Thyroid gland (tissue), 4 donors: ENCODE results near the gene ACOX3. TPM values are rescaled to one million over a fixed set of nuclear protein-coding genes. Genes with fewer than 3 reads are reported as not detected.

Experiments
- DNase-seq, 2 donors: peaks; one replicate each; pipeline ENCODE4 v3.0.0-alpha.2; 2019
- H3K27ac ChIP-seq, 3 donors: fragments of 200-600 bp; sonication (generic); 1 replicate in 2 of 3; 2 replicates in 1 of 3; pipeline ENCODE4 v1.5.1; 2016 to 2019; ENCODE audit warnings: mild to moderate bottlenecking in 1 of 3, moderate library complexity in 1 of 3
- H3K27me3 ChIP-seq: fragments of 200-600 bp; sonication (generic); one replicate; pipeline ENCODE4 v1.5.1; 2019
- H3K36me3 ChIP-seq, 2 donors: fragments of 200-600 bp; sonication (generic); one replicate each; pipeline ENCODE4 v1.5.1; 2016 to 2019
- H3K4me1 ChIP-seq, 2 donors: fragments of 200-600 bp; sonication (generic); one replicate each; pipeline ENCODE4 v1.5.1; 2017 to 2019
- H3K4me3 ChIP-seq, 3 donors: fragments of 200-600 bp; sonication (generic); replicated peaks in 1 of 3; 1 replicate in 2 of 3; 2 replicates in 1 of 3; pipeline ENCODE4 v1.5.1; 2016; ENCODE audit warnings: mild to moderate bottlenecking in 1 of 3
- H3K9me3 ChIP-seq: fragments of 200-600 bp; sonication (generic); one replicate; pipeline ENCODE4 v1.5.1; 2017
- POLR2A ChIP-seq, 2 donors: fragments of 450-650 bp; IDR thresholded peaks; one replicate each; pipeline ENCODE4 v1.6.1; 2017; ENCODE audit warnings: antibody characterized with exemption in 2 of 2, mild to moderate bottlenecking in 2 of 2, moderate library complexity in 1 of 2
- WGBS, 2 donors: methylation state at CpG; one replicate each; pipeline ENCODE4 v1.1.5; 2017; 5-methylcytosine and 5-hydroxymethylcytosine counted together
- intact Hi-C: fragments of 100-400 bp; cut with DNase I; formaldehyde crosslinking; loops from one replicate; pipeline ENCODE4 v1.15.1; 2023
- total RNA-seq, 4 donors: library from RNA; depleted of rRNA; stranded (reverse); fragments of >200 nt; gene quantifications; one replicate each; pipeline ENCODE4 v1.2.3, GENCODE V29; 2016
- TF ChIP-seq, protein P1 (sequence below), 6 experiments: fragments of 200-600 bp in 3 of 6; fragments of 450-650 bp in 3 of 6; sonication (generic) in 3 of 6; IDR thresholded peaks; one replicate each; pipeline ENCODE4 v1.5.1; 2016 to 2019; ENCODE audit warnings: antibody characterized with exemption in 6 of 6, mild to moderate bottlenecking in 2 of 6, inconsistent platforms in 1 of 6, moderate library complexity in 1 of 6

Gene ACOX3
- total RNA-seq, 4 donors from 2014 or later = 28.2 to 61.8 (median 47.7) TPM

DNA sequence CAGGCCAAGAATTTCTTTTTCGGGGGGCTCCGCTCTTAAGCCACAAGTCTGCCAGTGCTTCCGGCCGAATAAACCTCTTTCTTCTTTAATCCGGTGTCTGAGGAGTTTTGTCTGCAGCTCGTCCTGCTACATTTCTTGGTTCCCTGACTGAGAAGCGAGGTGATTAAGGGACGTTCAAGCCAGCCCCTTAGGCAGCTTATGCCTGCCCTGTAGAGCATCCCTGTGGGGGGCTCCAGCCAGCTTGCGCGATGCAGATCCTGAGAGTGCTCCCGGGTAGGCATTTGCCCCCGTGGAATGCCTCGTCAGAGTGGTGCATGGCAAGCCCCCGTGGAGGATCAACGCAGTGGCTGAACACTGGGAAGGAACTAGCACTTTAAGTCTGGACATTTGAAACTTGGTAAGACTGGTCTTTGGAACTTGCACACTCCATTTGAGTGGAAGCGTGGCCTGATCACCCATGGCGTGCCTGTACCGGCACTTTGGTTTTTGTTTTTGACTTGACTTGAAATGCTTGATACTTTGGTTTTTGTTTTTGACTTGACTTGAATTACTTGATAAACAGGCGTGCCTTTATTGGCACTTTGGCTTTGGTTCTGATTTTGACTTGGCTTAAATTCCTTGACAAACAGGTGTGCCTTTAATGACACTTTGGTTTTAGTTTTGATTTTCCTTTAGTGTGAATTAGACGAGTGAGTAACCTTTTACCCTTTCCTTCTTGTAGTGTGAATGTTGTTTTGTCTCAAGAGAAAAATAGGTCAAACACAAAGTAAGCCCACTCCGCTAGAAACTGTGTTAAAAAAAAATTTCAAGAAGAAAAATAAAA is 6.1 kb downstream of the ACOX3 start:
- intact Hi-C loops = no loop called here
- Histone ChIP-seq H3K36me3 (no peaks in the 10 kb centered on the region), H3K4me1 (peaks cover 53 to 57% of the 10 kb centered on the region in 2 donors), H3K27ac (peak overlapping the region; percentile 69 to 84 (median 82)), H3K9me3 (no peaks in the 10 kb centered on the region), H3K27me3 (no peaks in the 10 kb centered on the region), H3K4me3 (peak overlapping the region in 1 of 3 donors; percentile 1)
- 56 to 62% methylated on average over 20 to 21 of the region's 21 CpGs for WGBS, 2 donors
- DNase-seq = peak; percentile 51 to 54
- no peak for TF ChIP-seq POLR2A (IDR thresholded peaks at IDR 0.05)
- TF ChIP-seq, protein P1, sequence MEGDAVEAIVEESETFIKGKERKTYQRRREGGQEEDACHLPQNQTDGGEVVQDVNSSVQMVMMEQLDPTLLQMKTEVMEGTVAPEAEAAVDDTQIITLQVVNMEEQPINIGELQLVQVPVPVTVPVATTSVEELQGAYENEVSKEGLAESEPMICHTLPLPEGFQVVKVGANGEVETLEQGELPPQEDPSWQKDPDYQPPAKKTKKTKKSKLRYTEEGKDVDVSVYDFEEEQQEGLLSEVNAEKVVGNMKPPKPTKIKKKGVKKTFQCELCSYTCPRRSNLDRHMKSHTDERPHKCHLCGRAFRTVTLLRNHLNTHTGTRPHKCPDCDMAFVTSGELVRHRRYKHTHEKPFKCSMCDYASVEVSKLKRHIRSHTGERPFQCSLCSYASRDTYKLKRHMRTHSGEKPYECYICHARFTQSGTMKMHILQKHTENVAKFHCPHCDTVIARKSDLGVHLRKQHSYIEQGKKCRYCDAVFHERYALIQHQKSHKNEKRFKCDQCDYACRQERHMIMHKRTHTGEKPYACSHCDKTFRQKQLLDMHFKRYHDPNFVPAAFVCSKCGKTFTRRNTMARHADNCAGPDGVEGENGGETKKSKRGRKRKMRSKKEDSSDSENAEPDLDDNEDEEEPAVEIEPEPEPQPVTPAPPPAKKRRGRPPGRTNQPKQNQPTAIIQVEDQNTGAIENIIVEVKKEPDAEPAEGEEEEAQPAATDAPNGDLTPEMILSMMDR (IDR thresholded peaks at IDR 0.05) = no peak

DNA sequence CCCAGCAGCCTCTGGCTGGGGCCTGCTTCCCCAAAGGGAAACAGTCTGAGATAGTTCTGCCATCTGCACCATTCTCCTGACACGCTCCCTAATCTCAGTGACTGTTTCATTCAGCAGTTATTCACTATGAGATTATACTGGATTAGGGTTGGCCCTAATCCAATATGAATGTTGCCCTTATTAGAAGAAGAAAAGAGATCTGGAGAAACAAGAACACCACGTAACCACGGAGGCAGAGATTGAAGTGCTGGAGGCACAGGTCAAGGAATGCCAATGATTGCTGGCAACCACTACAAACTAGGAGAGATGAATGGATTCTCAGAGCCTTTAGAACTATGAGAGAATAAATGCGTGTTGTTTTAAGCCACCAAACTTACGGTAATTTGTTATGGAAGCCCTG is 7.4 kb downstream of the ACOX3 start:
- peak overlapping the region; percentile 69 to 84 (median 82) for H3K27ac ChIP-seq
- 44 to 51% methylated on average over 5 of the region's 5 CpGs for WGBS, 2 donors

DNA sequence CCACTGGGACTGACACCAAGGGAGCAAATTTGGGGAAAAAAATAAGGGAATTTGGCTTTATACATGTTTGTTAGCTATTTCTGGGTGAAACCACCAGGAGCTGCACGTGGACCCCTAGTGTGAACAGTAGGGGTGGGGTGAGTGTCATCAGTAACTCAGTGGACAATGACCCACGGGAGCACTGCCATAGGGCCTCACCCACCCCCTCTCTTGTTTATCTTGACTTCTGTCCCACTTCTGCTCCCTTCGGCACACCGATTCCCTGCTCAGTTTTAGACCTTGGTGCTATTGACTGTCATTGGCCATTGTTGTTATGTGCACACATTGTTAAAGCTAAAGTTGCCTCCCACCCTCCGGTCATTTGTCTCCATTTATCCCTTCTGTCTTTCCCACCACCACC is 9.0 kb downstream of the ACOX3 start:
- TF ChIP-seq POLR2A (IDR thresholded peaks at IDR 0.05) = no peak
- TF ChIP-seq, protein P1 (IDR thresholded peaks at IDR 0.05) = no peak
- Histone ChIP-seq H3K4me1 (peaks cover 49% of the 10 kb centered on the region in 2 donors), H3K9me3 (no peaks in the 10 kb centered on the region), H3K36me3 (no peaks in the 10 kb centered on the region), H3K4me3 (no peak overlapping the region), H3K27ac (no peak overlapping the region), H3K27me3 (no peaks in the 10 kb centered on the region)
- DNase-seq = no peak
- 90 to 94% methylated on average over 5 of the region's 5 CpGs for WGBS, 2 donors
- intact Hi-C loops = no loop called here

More for the DNA sequence above, 7.4 kb downstream of the ACOX3 start:
- DNase-seq = peak; percentile 50 to 65
- Histone ChIP-seq H3K36me3 (no peaks in the 10 kb centered on the region), H3K4me3 (no peak overlapping the region), H3K27me3 (no peaks in the 10 kb centered on the region), H3K4me1 (peaks cover 52 to 55% of the 10 kb centered on the region in 2 donors), H3K9me3 (no peaks in the 10 kb centered on the region)
- TF ChIP-seq, protein P1 (IDR thresholded peaks at IDR 0.05) = no peak
- TF ChIP-seq POLR2A (IDR thresholded peaks at IDR 0.05) = no peak
- intact Hi-C loops = no loop called here

- intact Hi-C loops = no loop called here
- peak; percentile 88 to 91 for DNase-seq
- H3K4me1 ChIP-seq = peaks cover 21 to 36% of the 10 kb centered on the region in 2 donors
Measured at GRCh38 chr4:8428288-8429097, 12.0 kb downstream of the ACOX3 start.

More at GRCh38 chr4:8428288-8429097, 12.0 kb downstream of the ACOX3 start:
- TF ChIP-seq, protein P1 (IDR thresholded peaks at IDR 0.05) = peak in 3 of 6 experiments; percentile 9 to 38 (median 13)
- TF ChIP-seq POLR2A (IDR thresholded peaks at IDR 0.05) = peak in 1 of 2 donors; percentile 84
- H3K4me3 ChIP-seq = peak overlapping the region; percentile 43 to 90 (median 80)
- H3K27me3 ChIP-seq = no peaks in the 10 kb centered on the region
- 3 to 4% methylated on average over 10 to 27 of the region's 56 CpGs for WGBS, 2 donors
- no peaks in the 10 kb centered on the region for H3K36me3 ChIP-seq
- H3K9me3 ChIP-seq = no peaks in the 10 kb centered on the region
- H3K27ac ChIP-seq = peak overlapping the region; percentile 71 to 93 (median 84)
